Stimulated activated CD4-positive, alpha-beta T cell treated with anti-CD3 and anti-CD28 coated beads, Interleukin-1b, Interleukin-23, amount 100 ng/mL, for 48 hours (primary cell): Measurements from ENCODE around the gene H6PD.
A peak's percentile ranks its signal among the peaks of the same experiment; 100 is the strongest.

Experiments
- DNase-seq: peaks from one replicate; pipeline ENCODE4 v3.0.0-alpha.2; 2020

Gene H6PD

GRCh38 chr1:9242338-9242969 is 7.9 kb downstream of the H6PD start:
- DNase-seq, result no peak

- DNase-seq, result no peak
Observed at GRCh38 chr1:9243066-9243739, 8.6 kb downstream of the H6PD start.

- DNase-seq, result no peak
Observed at GRCh38 chr1:9244501-9245229, 10.1 kb downstream of the H6PD start.

- DNase-seq, result no peak
Observed at GRCh38 chr1:9245230-9245619, 10.7 kb downstream of the H6PD start.

- no peak for DNase-seq
Observed at GRCh38 chr1:9245661-9246060, 11.1 kb downstream of the H6PD start.

- no peak for DNase-seq
Observed at GRCh38 chr1:9246215-9246614, 11.6 kb downstream of the H6PD start.

GRCh38 chr1:9246841-9247785 is 12.5 kb downstream of the H6PD start:
- DNase-seq, result no peak

- DNase-seq, result no peak
Observed at GRCh38 chr1:9247894-9248293, 13.3 kb downstream of the H6PD start.

GRCh38 chr1:9248341-9249262 is 14.0 kb downstream of the H6PD start:
- DNase-seq, result no peak

- DNase-seq, result no peak
Observed at GRCh38 chr1:9249263-9249533, 14.6 kb downstream of the H6PD start.

- peak; percentile 37 for DNase-seq
Observed at GRCh38 chr1:9249534-9250410, 15.2 kb downstream of the H6PD start.

- DNase-seq, result no peak
Observed at GRCh38 chr1:9250411-9251381, 16.1 kb downstream of the H6PD start.

GRCh38 chr1:9251501-9251900 is 16.9 kb downstream of the H6PD start:
- no peak for DNase-seq

GRCh38 chr1:9253004-9253403 is 18.4 kb downstream of the H6PD start:
- no peak for DNase-seq

GRCh38 chr1:9253453-9254105 is 19.0 kb downstream of the H6PD start:
- DNase-seq, result no peak

- DNase-seq, result no peak
Observed at GRCh38 chr1:9256332-9256731, 21.8 kb downstream of the H6PD start.

- no peak for DNase-seq
Observed at GRCh38 chr1:9257851-9258250, 23.3 kb downstream of the H6PD start.

GRCh38 chr1:9258629-9259028 is 24.1 kb downstream of the H6PD start:
- no peak for DNase-seq

- DNase-seq, result no peak
Observed at GRCh38 chr1:9260059-9260766, 25.6 kb downstream of the H6PD start.
